Effector memory CD4-positive, alpha-beta T cell (primary cell): ENCODE measurements around the gene THAP4.
A peak's percentile ranks its signal among the peaks of the same experiment; 100 is the strongest.

Source experiments
- DNase-seq, 3 donors: peaks; one replicate each; pipeline ENCODE4 v3.0.0-alpha.2; 2020
- H3K27ac ChIP-seq: 2 replicates; pipeline ENCODE4 v1.7.0; 2013; ENCODE audit warnings: mild to moderate bottlenecking, low read length, moderate library complexity; ENCODE audit not compliant: insufficient read depth, poor library complexity, severe bottlenecking
- H3K27me3 ChIP-seq: replicated peaks from 2 replicates; pipeline ENCODE4 v1.7.0; 2013; ENCODE audit warnings: mild to moderate bottlenecking, low read length; ENCODE audit not compliant: insufficient read depth, control insufficient read depth, poor library complexity, severe bottlenecking
- H3K36me3 ChIP-seq: 2 replicates; pipeline ENCODE4 v1.7.0; 2013; ENCODE audit warnings: mild to moderate bottlenecking, low read length, moderate library complexity; ENCODE audit not compliant: control insufficient read depth, insufficient read depth
- H3K4me1 ChIP-seq: 2 replicates; pipeline ENCODE4 v1.7.0; 2013; ENCODE audit warnings: low read length, mild to moderate bottlenecking; ENCODE audit not compliant: control insufficient read depth, insufficient read depth, poor library complexity, severe bottlenecking
- H3K4me3 ChIP-seq: 2 replicates; pipeline ENCODE4 v1.7.0; 2013; ENCODE audit warnings: low read length, low read depth, mild to moderate bottlenecking; ENCODE audit not compliant: insufficient read depth, poor library complexity, severe bottlenecking
- H3K9me3 ChIP-seq: 2 replicates; pipeline ENCODE4 v1.7.0; 2013; ENCODE audit warnings: mild to moderate bottlenecking, low read length, moderate library complexity; ENCODE audit not compliant: control insufficient read depth

THAP4 gene

GRCh38 chr2:241558532-241559322, 78.2 kb downstream of the THAP4 start, which contains the start of gene BOK:
Gene BOK, plus strand, starts transcription at chr2:241558745. Its CDS starts 739 bp downstream, at chr2:241559484.
- Histone ChIP-seq H3K27me3 (peaks cover 16% of the 10 kb centered on the region), H3K36me3 (no peaks in the 10 kb centered on the region), H3K27ac (no peak within 1 kb of the TSS), H3K4me1 (peaks cover 6% of the 10 kb centered on the region), H3K9me3 (no peaks in the 10 kb centered on the region), H3K4me3 (peak within 1 kb of the TSS; percentile 37)
- DNase-seq: no peak

DNA sequence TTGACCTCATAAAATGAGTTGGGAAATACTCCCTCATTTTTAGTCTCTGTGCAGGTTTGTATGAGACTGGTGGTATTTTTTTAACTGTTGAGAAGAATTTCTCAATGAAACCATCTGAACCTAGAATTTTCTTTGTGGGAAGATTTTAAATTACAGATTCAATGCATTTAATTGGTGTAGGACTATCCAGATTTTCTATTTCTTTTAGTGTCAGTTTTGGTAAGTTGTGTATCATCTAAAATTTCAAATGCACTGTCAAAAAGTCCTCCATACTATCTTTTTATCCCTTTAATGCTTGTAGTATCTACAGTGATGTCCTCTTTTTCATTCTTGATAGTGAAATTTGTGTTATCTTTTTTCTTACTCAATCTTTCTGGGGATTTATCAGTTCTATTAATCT, 80.2 kb downstream of the THAP4 start:
- Histone ChIP-seq H3K4me3 (no peak overlapping the region), H3K27ac (no peak overlapping the region), H3K36me3 (no peaks in the 10 kb centered on the region), H3K9me3 (no peaks in the 10 kb centered on the region), H3K27me3 (peaks cover 16% of the 10 kb centered on the region), H3K4me1 (peaks cover 6% of the 10 kb centered on the region)
- DNase-seq: no peak

DNA sequence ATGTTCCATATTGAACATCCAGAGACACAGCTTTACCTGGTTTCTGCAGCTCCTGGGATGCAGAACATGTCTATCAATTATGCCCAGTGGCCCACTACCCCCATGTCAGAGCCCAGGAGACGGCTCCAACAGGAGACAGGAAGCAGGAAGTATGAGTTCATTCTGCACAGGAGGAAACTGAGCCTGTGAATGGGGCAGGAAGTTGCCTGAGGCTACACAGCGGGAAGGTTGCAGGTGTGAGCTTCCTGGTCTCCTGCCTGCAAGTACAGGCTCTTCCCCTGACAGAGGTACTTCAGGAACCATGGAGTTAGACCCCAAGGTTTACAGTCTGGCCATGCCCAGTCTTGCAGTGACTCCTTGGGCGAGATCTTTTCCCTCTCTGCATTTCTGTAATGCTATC, 81.2 kb downstream of the THAP4 start:
- H3K4me1 ChIP-seq: peaks cover 6% of the 10 kb centered on the region
- H3K4me3 ChIP-seq: no peak overlapping the region
- H3K27ac ChIP-seq: no peak overlapping the region
- no peak for DNase-seq
- H3K27me3 ChIP-seq: peaks cover 16% of the 10 kb centered on the region
- no peaks in the 10 kb centered on the region for H3K9me3 ChIP-seq
- no peaks in the 10 kb centered on the region for H3K36me3 ChIP-seq

DNA sequence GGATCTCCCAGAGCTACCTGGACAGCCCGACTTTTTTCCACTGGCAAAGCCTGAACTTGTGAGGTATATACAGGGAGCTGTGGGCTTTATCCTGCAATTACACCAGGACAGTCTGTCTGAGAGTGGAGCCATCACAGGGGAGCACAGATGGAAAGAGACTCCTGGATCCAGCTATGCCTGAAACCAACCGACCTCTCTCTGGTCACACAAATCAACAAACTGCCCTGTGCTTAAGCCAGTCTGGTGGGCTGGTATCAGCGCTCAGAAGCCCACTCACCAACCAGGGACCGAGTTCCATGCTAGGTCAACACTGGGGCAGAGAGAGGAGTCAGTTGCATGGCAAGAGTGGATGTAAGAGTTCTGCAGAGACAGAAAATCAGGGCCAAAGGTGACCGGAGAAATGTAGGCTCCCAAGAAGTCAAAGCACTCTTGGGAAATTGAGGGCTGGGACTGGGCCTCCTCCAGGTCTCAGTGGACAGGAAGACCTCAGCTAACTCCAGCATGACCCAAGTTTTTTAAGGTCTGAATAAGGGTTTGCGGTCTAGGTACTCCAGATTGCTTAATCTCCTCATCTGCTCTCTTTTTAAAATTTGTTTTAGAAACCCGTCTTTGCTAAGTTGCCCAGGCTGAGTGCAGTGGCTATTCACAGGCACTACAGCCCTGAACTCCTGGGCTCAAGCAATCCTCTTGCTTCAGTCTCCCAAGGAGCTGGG, 82.2 kb downstream of the THAP4 start:
- Histone ChIP-seq H3K36me3 (no peaks in the 10 kb centered on the region), H3K4me1 (peaks cover 5% of the 10 kb centered on the region), H3K4me3 (no peak overlapping the region), H3K27ac (no peak overlapping the region), H3K27me3 (peaks cover 11% of the 10 kb centered on the region), H3K9me3 (no peaks in the 10 kb centered on the region)
- no peak for DNase-seq

DNA sequence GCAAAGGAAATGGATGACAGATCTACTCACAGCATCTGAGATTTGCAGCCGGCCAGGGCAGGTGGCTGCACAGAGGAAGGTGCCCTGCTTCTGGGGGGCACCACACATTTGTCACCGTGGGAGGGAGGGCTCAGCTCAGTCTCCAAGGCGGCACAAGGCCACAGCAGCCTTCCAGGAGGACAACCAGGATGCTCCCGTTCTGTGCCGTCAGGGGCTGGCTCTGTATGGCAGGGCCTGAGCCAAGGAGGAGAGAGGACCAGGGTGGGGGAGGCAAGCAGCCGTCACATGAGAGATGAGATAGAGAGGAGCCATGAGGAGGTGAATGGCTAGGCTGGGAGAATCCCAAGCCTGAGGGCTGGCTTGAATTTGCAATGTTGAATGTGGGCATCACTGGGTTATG, 83.0 kb downstream of the THAP4 start:
- H3K27ac ChIP-seq: no peak overlapping the region
- H3K27me3 ChIP-seq: peaks cover 6% of the 10 kb centered on the region
- no peak for DNase-seq
- no peaks in the 10 kb centered on the region for H3K36me3 ChIP-seq
- no peaks in the 10 kb centered on the region for H3K9me3 ChIP-seq
- no peak overlapping the region for H3K4me3 ChIP-seq
- no peaks in the 10 kb centered on the region for H3K4me1 ChIP-seq

DNA sequence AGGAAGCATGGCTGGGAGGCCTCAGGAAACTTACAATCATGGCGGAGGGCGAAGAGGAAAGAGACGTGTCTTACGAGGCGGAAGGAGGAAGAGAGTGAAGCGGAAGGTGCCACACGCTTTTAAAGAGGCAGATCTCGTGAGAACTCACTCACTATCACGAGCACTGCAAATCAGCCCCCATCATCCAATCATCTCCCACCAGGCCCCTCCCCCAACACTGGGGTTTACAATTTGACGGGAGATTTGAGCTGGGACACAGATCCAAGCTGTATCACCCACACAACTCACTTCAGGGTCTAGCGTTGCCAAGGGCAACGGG, 83.5 kb downstream of the THAP4 start:
- Histone ChIP-seq H3K4me3 (no peak overlapping the region), H3K9me3 (no peaks in the 10 kb centered on the region), H3K27me3 (peaks cover 4% of the 10 kb centered on the region), H3K36me3 (no peaks in the 10 kb centered on the region), H3K4me1 (no peaks in the 10 kb centered on the region), H3K27ac (no peak overlapping the region)
- DNase-seq: no peak

GRCh38 chr2:241551998-241552737, 84.8 kb downstream of the THAP4 start:
- no peaks in the 10 kb centered on the region for H3K27me3 ChIP-seq
- H3K27ac ChIP-seq: no peak overlapping the region
- no peaks in the 10 kb centered on the region for H3K9me3 ChIP-seq
- DNase-seq: no peak
- H3K36me3 ChIP-seq: no peaks in the 10 kb centered on the region
- H3K4me3 ChIP-seq: no peak overlapping the region
- H3K4me1 ChIP-seq: no peaks in the 10 kb centered on the region

GRCh38 chr2:241551599-241551997, 85.4 kb downstream of the THAP4 start:
- Histone ChIP-seq H3K27ac (no peak overlapping the region), H3K4me1 (no peaks in the 10 kb centered on the region), H3K4me3 (no peak overlapping the region), H3K36me3 (no peaks in the 10 kb centered on the region), H3K9me3 (no peaks in the 10 kb centered on the region), H3K27me3 (peaks cover 3% of the 10 kb centered on the region)
- DNase-seq: no peak

DNA sequence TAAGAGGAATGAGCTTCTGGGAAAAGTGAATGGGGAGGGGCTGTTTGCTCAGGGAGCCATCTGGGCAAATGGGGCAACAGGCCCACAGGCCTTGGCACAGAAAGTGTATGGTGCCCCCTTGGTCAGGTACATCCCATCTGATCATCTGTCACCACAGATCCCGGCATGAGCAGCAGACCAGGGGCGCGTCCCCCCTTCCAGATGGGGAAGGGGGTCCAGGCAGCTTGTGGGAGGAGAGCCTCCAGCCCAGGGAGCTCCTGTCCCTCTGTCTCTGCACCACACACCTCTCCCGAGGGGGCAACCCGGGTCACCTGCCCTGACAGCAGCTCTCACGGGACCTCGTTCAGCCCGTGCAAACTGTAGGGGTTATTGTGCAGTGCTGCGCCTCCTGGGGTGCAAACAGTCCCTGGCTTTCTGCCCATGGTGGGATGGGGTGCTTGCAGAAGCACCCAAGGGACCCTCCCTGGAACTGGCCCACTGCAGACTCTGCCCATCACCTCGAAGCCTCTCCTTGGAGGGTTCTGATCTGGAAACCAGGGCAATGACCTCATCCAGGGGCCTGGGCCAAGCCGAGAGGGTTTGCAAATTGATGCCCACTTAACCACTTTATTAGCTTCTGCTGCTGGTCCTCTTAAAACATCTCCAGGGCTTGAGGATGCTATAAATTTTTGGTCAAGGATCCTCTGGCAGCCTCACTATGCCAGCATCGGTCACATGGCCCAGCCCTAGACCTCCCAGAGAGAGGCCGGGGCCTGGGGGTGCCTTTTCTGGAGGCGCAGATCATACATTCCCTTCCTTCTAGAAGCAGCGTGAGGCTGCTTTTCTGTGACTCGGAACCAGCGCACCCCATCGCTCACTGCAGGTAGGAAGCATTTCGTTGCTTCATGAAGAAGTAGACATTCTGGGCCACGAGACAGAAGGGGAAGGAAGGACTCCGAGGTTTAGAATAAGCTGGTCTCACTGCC, 86.1 kb downstream of the THAP4 start:
- Histone ChIP-seq H3K36me3 (no peaks in the 10 kb centered on the region), H3K27me3 (peaks cover 3% of the 10 kb centered on the region)
- DNase-seq: no peak

More for the DNA sequence above, 86.1 kb downstream of the THAP4 start:
- H3K4me3 ChIP-seq: no peak overlapping the region
- H3K27ac ChIP-seq: no peak overlapping the region
- H3K9me3 ChIP-seq: no peaks in the 10 kb centered on the region
- H3K4me1 ChIP-seq: no peaks in the 10 kb centered on the region
